Muscle of leg (tissue), 11 donors: Measurements from ENCODE around the gene PPP6C. TPM values are rescaled to one million over a fixed set of nuclear protein-coding genes. Genes with fewer than 3 reads are reported as not detected.
"Not testable (repeated sequence)": the region's sequence is repeated elsewhere in the genome, so short reads cannot be mapped to it uniquely, and the experiment has no call there.

Experiments
- DNase-seq: peaks from one replicate; pipeline ENCODE4 v3.0.0; 2013
- H3K27ac ChIP-seq: one replicate; pipeline ENCODE4 v1.5.1; 2013; ENCODE audit warnings: mild to moderate bottlenecking, low read length, control low read depth
- H3K27me3 ChIP-seq: one replicate; pipeline ENCODE4 v1.6.1; 2013; ENCODE audit warnings: low read length; ENCODE audit not compliant: control insufficient read depth, insufficient read depth
- H3K36me3 ChIP-seq: one replicate; pipeline ENCODE4 v1.6.1; 2013; ENCODE audit warnings: low read length; ENCODE audit not compliant: control insufficient read depth, insufficient read depth
- H3K4me1 ChIP-seq: one replicate; pipeline ENCODE4 v1.6.1; 2013; ENCODE audit warnings: low read length; ENCODE audit not compliant: control insufficient read depth, insufficient read depth
- H3K4me3 ChIP-seq: one replicate; pipeline ENCODE4 v1.5.1; 2013; ENCODE audit warnings: low read length, control low read depth
- H3K9me3 ChIP-seq: replicated peaks from 2 replicates; pipeline ENCODE4 v1.6.1; 2013; ENCODE audit warnings: low read depth, low read length; ENCODE audit not compliant: control insufficient read depth
- WGBS: methylation state at CpG from one replicate; pipeline ENCODE4 v1.1.5; 2013; ENCODE audit warnings: missing lambda C conversion rate; ENCODE audit not compliant: insufficient coverage; 5-methylcytosine and 5-hydroxymethylcytosine counted together
- polyA plus RNA-seq, 8 donors: library from polyadenylated mRNA; unstranded; fragments of 120-200 nt; gene quantifications; one replicate each; pipeline versions ENCODE4 v1.2.1 to v1.2.3, GENCODE V29; 2013; ENCODE audit warnings: inconsistent platforms in 1 of 8, low replicate concordance in 1 of 8; ENCODE audit not compliant: insufficient read length in 8 of 8, insufficient read depth in 1 of 8
- total RNA-seq: library from RNA; stranded (reverse); fragments of 120-200 nt; gene quantifications from one replicate; pipeline ENCODE4 v1.2.4, GENCODE V29; 2013

PPP6C gene
- total and polyA plus RNA-seq, 9 donors: 25.9 to 34.3 (median 31.3) TPM

GRCh38 chr9:125126019-125126746, 63.4 kb downstream of the PPP6C start:
- H3K9me3 ChIP-seq: no peaks in the 10 kb centered on the region
- DNase-seq: peak; percentile 98
- H3K36me3 ChIP-seq: no peaks in the 10 kb centered on the region
- WGBS: no CpG with 5 or more reads among the region's 2 CpGs
- no peaks in the 10 kb centered on the region for H3K27me3 ChIP-seq
- peak overlapping the region; percentile 32 for H3K27ac ChIP-seq
- H3K4me1 ChIP-seq: peaks cover 6% of the 10 kb centered on the region
- H3K4me3 ChIP-seq: no peak overlapping the region

- Histone ChIP-seq H3K4me3 (no peak overlapping the region), H3K36me3 (no peaks in the 10 kb centered on the region), H3K4me1 (peaks cover 6% of the 10 kb centered on the region), H3K27ac (peak overlapping the region; percentile 42), H3K9me3 (no peaks in the 10 kb centered on the region), H3K27me3 (no peaks in the 10 kb centered on the region)
- 29% methylated on average over 2 of the region's 7 CpGs for WGBS
- DNase-seq: peak; percentile 36
Observed at GRCh38 chr9:125125523-125125922, 64.1 kb downstream of the PPP6C start.

- no peaks in the 10 kb centered on the region for H3K9me3 ChIP-seq
- no peaks in the 10 kb centered on the region for H3K27me3 ChIP-seq
- no peak overlapping the region for H3K4me3 ChIP-seq
- peaks cover 6% of the 10 kb centered on the region for H3K4me1 ChIP-seq
- DNase-seq: no peak
- H3K36me3 ChIP-seq: no peaks in the 10 kb centered on the region
- WGBS: 33% methylated on average over 1 of the region's 2 CpGs
- no peak overlapping the region for H3K27ac ChIP-seq
Observed at GRCh38 chr9:125121146-125121545, 68.5 kb downstream of the PPP6C start.

GRCh38 chr9:125119643-125120286, 69.8 kb downstream of the PPP6C start:
- peak; percentile 60 for DNase-seq

GRCh38 chr9:125118696-125119095, 70.9 kb downstream of the PPP6C start:
- H3K27ac ChIP-seq, H3K36me3 ChIP-seq, H3K4me1 ChIP-seq, H3K4me3 ChIP-seq, DNase-seq, H3K9me3 ChIP-seq, H3K27me3 ChIP-seq: not testable (repeated sequence)
- no CpG with 5 or more reads among the region's 2 CpGs for WGBS

More at GRCh38 chr9:125119643-125120286, 69.8 kb downstream of the PPP6C start:
- Histone ChIP-seq H3K4me1 (peaks cover 3% of the 10 kb centered on the region), H3K9me3 (no peaks in the 10 kb centered on the region), H3K27ac (peak overlapping the region; percentile 15), H3K4me3 (no peak overlapping the region), H3K27me3 (no peaks in the 10 kb centered on the region), H3K36me3 (no peaks in the 10 kb centered on the region)
- no CpG with 5 or more reads among the region's 4 CpGs for WGBS

GRCh38 chr9:125114503-125114902, 75.1 kb downstream of the PPP6C start:
- not testable (repeated sequence) for H3K27me3 ChIP-seq, DNase-seq, H3K27ac ChIP-seq, H3K4me1 ChIP-seq, H3K4me3 ChIP-seq, H3K36me3 ChIP-seq
- WGBS: no CpG with 5 or more reads among the region's 4 CpGs
- peaks cover 13% of the 10 kb centered on the region for H3K9me3 ChIP-seq

GRCh38 chr9:125110464-125110863, 79.1 kb downstream of the PPP6C start:
- Histone ChIP-seq H3K27ac (no peak overlapping the region), H3K9me3 (peaks cover 13% of the 10 kb centered on the region), H3K36me3 (peaks cover 3% of the 10 kb centered on the region), H3K27me3 (no peaks in the 10 kb centered on the region), H3K4me1 (no peaks in the 10 kb centered on the region), H3K4me3 (no peak overlapping the region)
- 86% methylated on average over 1 of the region's 2 CpGs for WGBS
- DNase-seq: no peak

GRCh38 chr9:125108541-125108940, 81.1 kb downstream of the PPP6C start:
- peaks cover 13% of the 10 kb centered on the region for H3K9me3 ChIP-seq
- not testable (repeated sequence) for H3K27me3 ChIP-seq, H3K36me3 ChIP-seq, H3K27ac ChIP-seq, H3K4me3 ChIP-seq, H3K4me1 ChIP-seq, DNase-seq
- WGBS: 97% methylated on average over 18 of the region's 33 CpGs

- Histone ChIP-seq H3K27ac (peak overlapping the region; percentile 6), H3K27me3 (no peaks in the 10 kb centered on the region), H3K9me3 (no peaks in the 10 kb centered on the region), H3K36me3 (peaks cover 3% of the 10 kb centered on the region), H3K4me3 (no peak overlapping the region), H3K4me1 (peaks cover 2% of the 10 kb centered on the region)
- peak; percentile 79 for DNase-seq
Observed at GRCh38 chr9:125106285-125106893, 83.2 kb downstream of the PPP6C start.

GRCh38 chr9:125103770-125104460, 85.7 kb downstream of the PPP6C start:
- no CpG with 5 or more reads among the region's 3 CpGs for WGBS
- Histone ChIP-seq H3K4me3 (no peak overlapping the region), H3K27me3 (no peaks in the 10 kb centered on the region), H3K9me3 (no peaks in the 10 kb centered on the region), H3K27ac (peak overlapping the region; percentile 68), H3K4me1 (peaks cover 5% of the 10 kb centered on the region), H3K36me3 (no peaks in the 10 kb centered on the region)
- DNase-seq: peak; percentile 60
